Activated gamma-delta T cell (primary cell): ENCODE results near the gene RNGTT.
"Not testable (repeated sequence)": the region's sequence is repeated elsewhere in the genome, so short reads cannot be mapped to it uniquely, and the experiment has no call there.

ENCODE experiments used
- DNase-seq: peaks from one replicate; lab custom pipeline; 2025; lab: John Stamatoyannopoulos, UW

RNGTT gene

GRCh38 chr6:88807622-88808021 is 155.8 kb downstream of the RNGTT start:
- DNase-seq: no peak

DNA sequence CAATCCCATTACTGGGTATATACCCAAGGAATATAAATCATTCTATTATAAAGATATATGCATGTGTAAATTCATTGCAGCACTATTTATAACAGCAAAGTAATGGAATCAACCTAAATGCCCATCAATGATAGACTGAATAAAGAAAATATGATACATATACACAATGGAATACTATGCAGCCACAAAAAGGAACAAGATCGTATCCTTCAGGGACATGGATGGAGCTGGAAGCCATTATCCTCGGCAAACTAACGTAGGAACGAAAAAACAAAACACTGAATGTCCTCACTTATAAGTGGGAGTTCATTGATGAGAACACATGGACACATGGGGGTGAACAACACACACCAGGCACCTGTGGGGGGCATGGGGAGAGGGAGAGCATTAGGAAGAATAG is 156.7 kb downstream of the RNGTT start:
- DNase-seq: no peak

DNA sequence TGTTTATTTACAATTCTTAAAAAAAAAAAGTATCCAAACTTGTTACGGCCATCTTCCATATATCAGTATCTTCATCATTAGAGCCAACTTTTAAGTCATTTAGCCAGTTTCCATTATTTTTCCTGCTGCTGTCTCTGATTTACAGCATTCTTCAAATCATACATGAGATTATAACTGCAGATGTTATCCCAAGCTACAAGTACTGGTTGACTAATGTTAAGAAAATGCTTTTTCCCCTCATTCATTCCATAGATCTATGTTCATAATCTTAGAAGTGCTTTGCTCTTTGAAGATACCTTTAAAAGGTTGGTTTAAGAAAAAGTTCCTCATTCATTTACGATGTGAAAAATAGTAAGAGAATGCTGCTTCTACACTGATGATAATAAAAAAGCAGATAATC is 158.7 kb downstream of the RNGTT start:
- no peak for DNase-seq

GRCh38 chr6:88785478-88785877 is 177.9 kb downstream of the RNGTT start:
- no peak for DNase-seq

GRCh38 chr6:88780714-88781389 is 182.6 kb downstream of the RNGTT start:
- no peak for DNase-seq

- DNase-seq: no peak
Observed at GRCh38 chr6:88775866-88776571, 187.4 kb downstream of the RNGTT start.

DNA sequence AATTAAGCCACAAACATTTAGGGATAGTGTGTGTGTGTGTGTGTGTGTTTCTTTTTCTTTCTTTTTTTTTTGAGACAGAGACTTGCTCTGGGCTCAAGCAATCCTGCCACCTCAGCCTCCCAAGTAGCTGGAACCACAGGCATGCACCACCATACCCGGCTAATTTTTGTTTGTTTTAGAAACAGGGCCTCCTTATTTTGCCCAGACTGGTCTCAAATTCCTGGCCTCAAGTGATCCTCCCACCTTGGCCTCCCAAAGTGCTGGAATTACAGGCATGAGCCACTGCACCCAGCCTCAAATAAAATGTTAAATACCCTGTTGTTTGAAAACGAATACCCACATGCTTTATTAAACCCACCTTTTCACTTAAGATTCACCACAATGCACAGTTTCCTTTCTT is 195.3 kb downstream of the RNGTT start:
- not testable (repeated sequence) for DNase-seq

GRCh38 chr6:88764081-88764480 is 199.3 kb downstream of the RNGTT start:
- DNase-seq: no peak

DNA sequence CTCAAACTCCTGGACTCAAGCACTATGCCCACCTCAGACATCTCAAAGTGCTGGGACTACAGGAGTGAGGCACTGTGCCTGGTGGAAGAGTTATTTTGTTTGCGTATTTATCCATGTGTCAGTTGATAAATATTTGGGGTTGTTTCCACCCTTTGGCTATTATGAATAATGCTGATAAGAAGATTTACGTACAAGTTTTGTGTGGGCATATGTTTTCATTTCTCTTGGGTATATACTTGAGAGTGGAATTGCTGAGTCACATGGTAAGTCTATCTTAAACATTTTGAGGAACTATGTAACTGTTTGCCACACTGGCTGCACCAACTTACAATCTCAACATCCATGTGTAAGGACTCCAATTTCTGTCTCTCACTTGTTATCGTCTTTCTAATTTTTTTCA is 200.3 kb downstream of the RNGTT start:
- no peak for DNase-seq

DNA sequence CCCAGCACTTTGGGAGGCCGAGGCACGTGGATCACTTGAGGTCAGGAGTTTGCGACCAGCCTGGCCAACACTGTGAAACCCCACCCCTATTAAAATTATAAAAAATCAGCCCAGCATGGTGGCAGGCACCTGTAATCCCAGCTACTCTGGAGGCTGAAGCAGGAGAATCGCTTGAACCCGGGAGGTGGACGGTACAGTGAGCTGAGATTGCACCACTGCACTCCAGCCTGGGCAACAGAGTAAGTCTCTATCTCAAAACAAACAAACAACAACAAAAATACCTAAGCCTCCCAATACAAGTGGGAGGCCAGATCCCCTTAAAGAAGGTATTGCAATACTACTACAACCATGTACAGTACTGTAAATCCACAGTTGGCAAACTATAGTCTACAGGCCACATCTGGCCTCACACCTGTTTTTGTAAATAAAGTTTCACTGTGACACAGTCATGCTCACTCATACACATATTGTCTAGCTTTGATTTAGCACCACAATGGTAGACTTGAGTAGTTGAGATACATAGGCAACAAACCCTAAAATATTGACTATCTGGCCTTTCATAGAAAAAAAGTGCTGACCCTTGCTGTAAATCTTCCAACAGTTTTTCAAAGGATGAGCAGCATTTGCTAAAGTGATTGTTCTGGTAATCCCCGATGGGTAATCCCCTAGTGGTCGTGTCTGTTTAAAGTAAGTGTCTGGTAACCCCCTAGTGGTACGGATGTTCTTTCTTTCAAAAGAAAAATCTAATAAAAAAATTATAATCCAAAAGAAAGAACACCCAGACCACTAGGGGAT is 202.0 kb downstream of the RNGTT start:
- DNase-seq: no peak

DNA sequence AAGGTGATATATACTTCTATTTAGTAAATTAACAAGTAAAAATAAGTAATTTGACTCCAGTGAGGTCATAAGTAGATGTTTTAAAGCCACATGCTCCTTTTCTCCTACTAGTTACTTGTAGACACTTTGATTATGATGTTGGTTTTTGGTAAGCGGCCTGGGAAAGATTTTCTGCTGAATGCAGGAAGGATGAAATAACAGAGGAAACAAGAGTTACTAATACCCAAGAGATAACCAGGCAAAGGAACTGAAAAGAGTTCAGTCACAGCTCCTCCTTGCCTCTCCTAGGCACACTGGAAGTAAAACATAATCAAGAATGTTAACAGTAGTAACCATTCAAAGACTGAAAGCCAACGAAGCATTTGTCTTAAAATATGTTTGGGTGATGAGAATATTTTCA is 203.3 kb downstream of the RNGTT start:
- DNase-seq: no peak

DNA sequence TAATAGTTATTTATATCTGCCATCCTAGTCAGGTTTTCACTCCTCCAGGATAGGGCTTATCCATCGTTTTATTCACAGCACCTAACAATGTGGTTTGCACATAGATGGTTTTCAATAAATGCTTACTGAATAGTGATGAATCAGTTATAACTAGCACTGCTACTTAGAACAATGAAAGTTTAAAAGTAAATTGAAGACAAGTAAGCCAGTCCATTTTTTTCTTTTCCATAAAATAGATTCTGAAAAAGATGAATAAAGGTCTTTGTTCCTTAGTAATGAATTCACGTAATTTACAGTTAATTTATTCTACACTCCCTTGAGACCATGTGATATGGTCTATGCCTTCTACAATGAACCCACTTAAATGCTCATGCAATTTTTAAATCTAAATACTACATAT is 212.5 kb downstream of the RNGTT start:
- DNase-seq: no peak

- no peak for DNase-seq
Observed at GRCh38 chr6:88749849-88750248, 213.6 kb downstream of the RNGTT start.

- DNase-seq: no peak
Observed at GRCh38 chr6:88748141-88748540, 215.3 kb downstream of the RNGTT start.

- DNase-seq: no peak
Observed at GRCh38 chr6:88741939-88742338, 221.5 kb downstream of the RNGTT start.

- no peak for DNase-seq
Observed at GRCh38 chr6:88741071-88741470, 222.3 kb downstream of the RNGTT start.

GRCh38 chr6:88734544-88734943 is 228.9 kb downstream of the RNGTT start:
- DNase-seq: no peak

GRCh38 chr6:88730611-88731011 is 232.8 kb downstream of the RNGTT start:
- DNase-seq: no peak

DNA sequence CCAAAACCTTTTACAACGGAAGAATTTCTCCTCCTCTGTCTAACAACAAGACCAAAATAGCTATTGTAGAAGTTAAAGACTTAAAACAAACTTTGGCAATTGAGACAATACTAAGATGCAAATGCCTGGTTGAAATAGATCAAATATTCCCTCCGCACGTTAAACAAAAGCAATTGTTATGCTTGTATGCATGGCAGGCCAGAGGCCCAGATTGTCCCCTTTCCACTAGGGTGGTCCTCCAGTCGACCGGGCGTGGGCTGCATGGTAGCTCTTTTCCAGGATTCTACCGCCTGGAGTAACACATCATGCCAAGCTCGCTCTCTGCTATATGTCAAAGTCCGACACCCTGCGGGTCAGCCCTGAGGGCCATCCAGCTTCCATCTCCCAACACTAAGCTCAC is 234.7 kb downstream of the RNGTT start:
- DNase-seq: no peak

DNA sequence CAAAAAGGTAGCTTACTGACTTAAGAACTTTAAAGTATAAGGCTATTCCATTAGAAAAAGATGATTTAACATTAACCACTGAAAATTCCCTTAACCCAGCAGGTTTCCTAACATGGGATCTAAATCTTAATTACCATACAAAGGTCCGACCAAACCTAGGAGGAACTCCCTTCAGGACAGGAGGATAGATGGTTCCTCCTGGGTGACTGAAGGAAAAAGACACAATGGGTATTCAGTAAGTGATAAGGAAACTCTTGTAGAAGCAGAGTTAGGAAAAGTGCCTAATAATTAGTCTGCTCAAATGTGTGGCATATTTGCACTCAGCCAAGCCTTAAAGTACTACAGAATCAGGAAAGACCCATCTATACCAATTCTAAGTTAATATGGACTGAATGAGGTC is 237.0 kb downstream of the RNGTT start:
- not testable (repeated sequence) for DNase-seq

GRCh38 chr6:88725111-88725975 is 238.1 kb downstream of the RNGTT start:
- no peak for DNase-seq

DNA sequence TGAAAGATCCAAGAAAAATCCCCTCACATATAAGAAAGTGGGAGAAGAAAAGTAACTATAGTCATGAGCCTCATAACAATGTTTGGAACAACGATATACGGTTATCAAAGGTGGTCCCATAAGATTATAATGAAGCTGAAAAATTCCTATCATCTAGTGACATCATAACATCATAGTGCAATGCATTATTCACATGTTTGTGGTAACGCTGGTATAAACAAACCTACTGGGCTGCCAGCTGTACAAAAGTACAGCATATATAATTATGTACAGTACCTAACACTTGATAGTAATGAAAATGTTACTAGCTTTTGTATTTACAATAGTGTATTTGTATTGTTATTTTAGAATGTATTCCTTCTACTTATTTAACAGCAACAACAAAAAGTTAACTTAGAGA is 240.7 kb downstream of the RNGTT start:
- no peak for DNase-seq
